ENCODE results near the gene OR51E1. TPM values are rescaled to one million over a fixed set of nuclear protein-coding genes. Genes with fewer than 3 reads are reported as not detected.

The OR51E1 gene
- not detected in 3 replicates for total RNA-seq

DNA sequence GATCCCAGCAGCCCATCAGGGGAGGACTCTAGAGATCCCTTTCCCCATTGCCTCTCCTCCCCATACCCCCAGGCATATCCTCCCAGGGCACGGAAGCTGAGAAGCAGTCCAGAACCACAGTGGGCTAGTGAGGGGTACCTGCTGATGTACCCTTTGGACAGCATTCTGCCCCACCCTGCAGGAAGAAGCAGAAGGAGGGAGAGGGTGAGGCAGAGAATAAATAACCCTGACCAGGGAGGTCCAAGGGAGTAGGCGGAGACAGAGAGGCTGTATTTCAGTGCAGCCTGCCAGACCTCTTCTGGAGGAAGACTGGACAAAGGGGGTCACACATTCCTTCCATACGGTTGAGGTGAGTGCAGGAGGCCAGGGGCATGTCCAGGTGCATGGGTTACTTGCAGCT is at the start of gene OR51E1:
OR51E1 (plus strand) TSS at position 301 of the 400 bp plus-strand sequence. CDS start 8,545 bp downstream, outside the sequence.
- Mint-ChIP-seq H3K9me3 (peaks cover 5% of the 10 kb centered on the region), H3K27me3 (ENCODE audit: low read depth) (no peaks in the 10 kb centered on the region), H3K4me1 (peaks cover 18% of the 10 kb centered on the region), H3K27ac (no peak within 1 kb of the TSS), H3K36me3 (no peaks in the 10 kb centered on the region), H3K4me3 (no peak within 1 kb of the TSS)
- TF ChIP-seq, protein P1, sequence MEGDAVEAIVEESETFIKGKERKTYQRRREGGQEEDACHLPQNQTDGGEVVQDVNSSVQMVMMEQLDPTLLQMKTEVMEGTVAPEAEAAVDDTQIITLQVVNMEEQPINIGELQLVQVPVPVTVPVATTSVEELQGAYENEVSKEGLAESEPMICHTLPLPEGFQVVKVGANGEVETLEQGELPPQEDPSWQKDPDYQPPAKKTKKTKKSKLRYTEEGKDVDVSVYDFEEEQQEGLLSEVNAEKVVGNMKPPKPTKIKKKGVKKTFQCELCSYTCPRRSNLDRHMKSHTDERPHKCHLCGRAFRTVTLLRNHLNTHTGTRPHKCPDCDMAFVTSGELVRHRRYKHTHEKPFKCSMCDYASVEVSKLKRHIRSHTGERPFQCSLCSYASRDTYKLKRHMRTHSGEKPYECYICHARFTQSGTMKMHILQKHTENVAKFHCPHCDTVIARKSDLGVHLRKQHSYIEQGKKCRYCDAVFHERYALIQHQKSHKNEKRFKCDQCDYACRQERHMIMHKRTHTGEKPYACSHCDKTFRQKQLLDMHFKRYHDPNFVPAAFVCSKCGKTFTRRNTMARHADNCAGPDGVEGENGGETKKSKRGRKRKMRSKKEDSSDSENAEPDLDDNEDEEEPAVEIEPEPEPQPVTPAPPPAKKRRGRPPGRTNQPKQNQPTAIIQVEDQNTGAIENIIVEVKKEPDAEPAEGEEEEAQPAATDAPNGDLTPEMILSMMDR (IDR thresholded peaks at IDR 0.05; ENCODE audit: unreplicated experiment): no peak
- no peak for DNase-seq (ENCODE audit: low spot score in 2 of 2, unreplicated experiment in 2 of 2)

DNA sequence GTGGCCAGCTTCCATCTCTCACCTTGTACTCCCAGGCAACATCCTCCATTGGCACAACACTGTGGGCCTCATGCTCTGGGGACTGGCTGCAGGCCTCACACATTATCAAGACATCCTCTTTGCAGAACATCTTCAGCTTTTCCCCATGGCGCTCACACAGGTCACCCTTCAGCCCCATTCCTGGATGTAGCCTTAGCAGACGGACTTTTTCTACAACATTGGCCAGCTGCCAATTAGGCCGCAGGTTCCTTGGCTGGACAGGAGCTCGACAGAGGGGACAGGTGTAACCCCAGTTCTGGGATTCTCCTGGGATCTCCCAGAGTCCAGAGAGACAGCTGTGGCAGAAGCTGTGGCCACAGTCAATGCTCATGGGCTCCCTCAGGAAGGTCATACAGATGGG is 38.7 kb upstream of the OR51E1 start:
- Mint-ChIP-seq H3K4me3 (no peak overlapping the region), H3K27me3 (ENCODE audit: low read depth) (peaks cover 4% of the 10 kb centered on the region), H3K4me1 (peaks cover 18% of the 10 kb centered on the region), H3K27ac (no peak overlapping the region), H3K36me3 (peaks cover 24% of the 10 kb centered on the region), H3K9me3 (no peaks in the 10 kb centered on the region)
- DNase-seq (ENCODE audit: low spot score in 2 of 2, unreplicated experiment in 2 of 2): no peak
- TF ChIP-seq, protein P1 (IDR thresholded peaks at IDR 0.05; ENCODE audit: unreplicated experiment): no peak

DNA sequence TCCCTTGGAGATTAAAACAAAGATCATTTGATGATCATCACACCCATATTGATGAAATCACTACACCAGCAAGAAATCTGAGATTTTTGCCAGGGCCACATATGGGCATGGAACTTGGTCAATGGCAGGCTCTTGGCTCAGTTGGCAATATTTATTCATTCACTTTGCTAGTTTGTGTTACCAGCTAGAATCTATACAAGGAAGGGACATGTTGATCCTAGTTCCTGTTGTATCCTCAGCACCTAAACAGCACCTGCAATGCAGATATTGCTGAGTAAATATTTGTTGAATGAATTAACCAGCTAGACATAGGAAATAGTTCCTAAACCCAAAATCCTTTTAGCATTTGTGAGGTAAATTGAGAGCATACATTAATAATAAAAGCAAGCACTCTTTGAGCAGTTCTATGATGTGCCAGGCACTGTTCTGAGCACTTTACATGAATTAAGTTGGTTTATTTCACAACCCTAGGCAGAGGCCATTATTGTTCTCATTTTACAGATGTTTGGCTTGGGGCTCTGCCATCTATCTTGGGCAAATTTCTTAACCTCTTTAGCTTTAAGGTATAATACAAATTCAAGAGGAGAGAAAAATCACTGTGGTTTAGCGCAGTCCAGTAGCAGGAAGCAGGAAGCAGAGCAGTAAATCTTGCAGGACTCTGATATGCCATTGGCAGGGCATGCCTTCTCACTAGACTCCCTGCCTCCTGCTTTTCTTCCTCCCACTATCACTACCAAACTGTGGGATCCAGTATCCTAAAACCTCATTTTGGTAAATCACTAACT is 37.4 kb upstream of the OR51E1 start:
- peak overlapping the region; percentile 89 for H3K4me3 Mint-ChIP-seq
- no peak for DNase-seq (ENCODE audit: low spot score in 2 of 2, unreplicated experiment in 2 of 2)
- H3K27me3 Mint-ChIP-seq (ENCODE audit: low read depth): peaks cover 4% of the 10 kb centered on the region
- H3K36me3 Mint-ChIP-seq: peaks cover 18% of the 10 kb centered on the region
- H3K27ac Mint-ChIP-seq: peak overlapping the region; percentile 95
- TF ChIP-seq, protein P1 (IDR thresholded peaks at IDR 0.05; ENCODE audit: unreplicated experiment): no peak
- no peaks in the 10 kb centered on the region for H3K9me3 Mint-ChIP-seq
- peaks cover 18% of the 10 kb centered on the region for H3K4me1 Mint-ChIP-seq

GRCh38 chr11:4607096-4607495 is 36.7 kb upstream of the OR51E1 start:
- Mint-ChIP-seq H3K9me3 (no peaks in the 10 kb centered on the region), H3K27ac (peak overlapping the region; percentile 95), H3K4me1 (peaks cover 18% of the 10 kb centered on the region), H3K4me3 (peak overlapping the region; percentile 89), H3K27me3 (ENCODE audit: low read depth) (peaks cover 4% of the 10 kb centered on the region), H3K36me3 (peaks cover 17% of the 10 kb centered on the region)
- TF ChIP-seq, protein P1 (IDR thresholded peaks at IDR 0.05; ENCODE audit: unreplicated experiment): no peak
- no peak for DNase-seq (ENCODE audit: low spot score in 2 of 2, unreplicated experiment in 2 of 2)

DNA sequence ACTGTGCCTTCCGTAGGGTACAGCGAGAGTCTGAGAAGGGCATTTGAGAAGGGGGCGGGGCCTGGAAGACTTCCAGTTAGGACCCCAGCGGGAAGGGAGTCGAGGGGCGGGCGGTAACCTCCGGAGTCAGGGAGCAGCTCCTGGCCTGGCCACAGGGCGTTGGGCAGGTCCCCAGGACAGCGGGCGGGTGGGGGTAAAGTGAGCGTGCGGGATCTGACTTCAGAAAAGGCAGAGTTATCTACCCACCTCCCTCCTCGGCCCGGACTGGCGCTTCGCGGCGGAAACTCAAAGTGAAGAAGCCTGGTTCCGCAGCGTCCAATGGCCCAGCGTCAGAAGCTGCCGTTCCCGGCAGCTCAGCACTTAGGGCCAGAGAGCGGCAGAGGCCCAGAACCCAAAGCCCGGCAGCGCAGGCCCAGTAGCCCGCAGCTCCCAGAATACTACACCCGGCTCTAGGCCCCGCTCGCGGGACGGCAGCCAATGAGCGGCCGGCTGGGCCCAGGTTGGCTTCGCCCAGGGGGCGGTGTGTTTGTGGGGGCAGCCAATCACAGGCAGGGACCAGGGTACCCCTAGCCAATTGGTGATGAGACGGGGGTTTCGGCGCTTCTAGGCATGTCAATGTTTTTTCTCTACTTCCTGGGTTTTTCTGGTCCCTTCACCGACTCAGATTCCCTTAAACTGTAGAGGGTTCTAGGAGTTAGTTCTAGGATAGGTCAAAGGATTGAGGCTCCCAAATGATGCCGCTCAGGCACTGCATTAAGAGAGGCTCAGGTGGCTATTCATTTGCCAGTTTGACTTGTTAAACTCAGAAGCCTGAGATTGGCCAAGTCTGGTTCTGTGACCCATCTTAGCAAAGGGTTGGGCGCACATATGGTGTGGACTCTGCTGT is 35.8 kb upstream of the OR51E1 start, which contains the start of gene TRIM68:
TRIM68 (minus strand) TSS at position 451 of the 886 bp plus-strand sequence. CDS start 2,727 bp downstream, outside the sequence.
- TF ChIP-seq, protein P1 (IDR thresholded peaks at IDR 0.05; ENCODE audit: unreplicated experiment): no peak

More for the DNA sequence above, 35.8 kb upstream of the OR51E1 start, which contains the start of gene TRIM68:
- DNase-seq (ENCODE audit: low spot score in 2 of 2, unreplicated experiment in 2 of 2): peak; percentile 92 to 94
- H3K27me3 Mint-ChIP-seq (ENCODE audit: low read depth): peaks cover 10% of the 10 kb centered on the region
- H3K4me3 Mint-ChIP-seq: peak within 1 kb of the TSS; percentile 89
- peaks cover 13% of the 10 kb centered on the region for H3K36me3 Mint-ChIP-seq
- no peaks in the 10 kb centered on the region for H3K9me3 Mint-ChIP-seq
- peak within 1 kb of the TSS; percentile 95 for H3K27ac Mint-ChIP-seq
- H3K4me1 Mint-ChIP-seq: peaks cover 18% of the 10 kb centered on the region
